Activated naive CD4-positive, alpha-beta T cell treated with Interleukin-2 at 50 U/mL for 16 hours (primary cell): Measurements from ENCODE around the gene LMF2.

Experiments used
- DNase-seq: peaks from one replicate; pipeline ENCODE4 v3.0.0-alpha.2; 2020

The LMF2 gene

GRCh38 chr22:50502628-50503474, 4.7 kb downstream of the LMF2 start:
- DNase-seq: no peak

- DNase-seq: no peak
Measured at GRCh38 chr22:50502096-50502495, 5.4 kb downstream of the LMF2 start.

- DNase-seq: no peak
Measured at GRCh38 chr22:50500452-50500851, 7.0 kb downstream of the LMF2 start.

GRCh38 chr22:50498322-50498890, 9.1 kb downstream of the LMF2 start:
- DNase-seq: peak; percentile 68

- no peak for DNase-seq
Measured at GRCh38 chr22:50497093-50497492, 10.4 kb downstream of the LMF2 start.

- DNase-seq: no peak
Measured at GRCh38 chr22:50490531-50491308, 16.8 kb downstream of the LMF2 start.

- DNase-seq: no peak
Measured at GRCh38 chr22:50489363-50490243, 17.9 kb downstream of the LMF2 start.

- DNase-seq: no peak
Measured at GRCh38 chr22:50488886-50489285, 18.6 kb downstream of the LMF2 start.

GRCh38 chr22:50488006-50488677, 19.4 kb downstream of the LMF2 start:
- DNase-seq: no peak

GRCh38 chr22:50487290-50488005, 20.1 kb downstream of the LMF2 start:
- no peak for DNase-seq

- no peak for DNase-seq
Measured at GRCh38 chr22:50486561-50487289, 20.8 kb downstream of the LMF2 start, which contains the start of gene MIOX. TSS of gene MIOX (plus strand) at chr22:50486859. CDS start at chr22:50486898, 39 bp downstream.

- DNase-seq: no peak
Measured at GRCh38 chr22:50485221-50486131, 22.0 kb downstream of the LMF2 start.

GRCh38 chr22:50483977-50484853, 23.3 kb downstream of the LMF2 start:
- DNase-seq: no peak

- no peak for DNase-seq
Measured at GRCh38 chr22:50483556-50483955, 23.9 kb downstream of the LMF2 start.

GRCh38 chr22:50483106-50483505, 24.4 kb downstream of the LMF2 start:
- no peak for DNase-seq

- DNase-seq: no peak
Measured at GRCh38 chr22:50482107-50483074, 25.1 kb downstream of the LMF2 start.

- peak; percentile 72 for DNase-seq
Measured at GRCh38 chr22:50481440-50482106, 25.9 kb downstream of the LMF2 start, which contains the start of gene ADM2. TSS of gene ADM2 (plus strand) at chr22:50481543. CDS start at chr22:50481848, 305 bp downstream.
